ENCODE data around the gene TNS4.

The TNS4 gene

GRCh38 chr17:40457369-40457768 lies 44.1 kb downstream of the TNS4 start:
- DNase-seq (ENCODE audit: low spot score), result no peak

GRCh38 chr17:40456396-40456951 lies 44.9 kb downstream of the TNS4 start:
- no peak for DNase-seq (ENCODE audit: low spot score)

- no peak for DNase-seq (ENCODE audit: low spot score)
Measured at GRCh38 chr17:40454613-40454995, 46.8 kb downstream of the TNS4 start.

- DNase-seq (ENCODE audit: low spot score), result no peak
Measured at GRCh38 chr17:40453881-40454612, 47.4 kb downstream of the TNS4 start.

GRCh38 chr17:40452921-40453378 lies 48.5 kb downstream of the TNS4 start:
- no peak for DNase-seq (ENCODE audit: low spot score)

- no peak for DNase-seq (ENCODE audit: low spot score)
Measured at GRCh38 chr17:40452216-40452787, 49.1 kb downstream of the TNS4 start.

- DNase-seq (ENCODE audit: low spot score), result no peak
Measured at GRCh38 chr17:40451420-40451819, 50.0 kb downstream of the TNS4 start.

GRCh38 chr17:40450175-40450574 lies 51.2 kb downstream of the TNS4 start:
- DNase-seq (ENCODE audit: low spot score), result no peak

GRCh38 chr17:40448639-40449261 lies 52.7 kb downstream of the TNS4 start:
- no peak for DNase-seq (ENCODE audit: low spot score)

GRCh38 chr17:40448213-40448638 lies 53.2 kb downstream of the TNS4 start:
- DNase-seq (ENCODE audit: low spot score), result no peak

GRCh38 chr17:40447806-40448205 lies 53.6 kb downstream of the TNS4 start:
- no peak for DNase-seq (ENCODE audit: low spot score)

- DNase-seq (ENCODE audit: low spot score), result no peak
Measured at GRCh38 chr17:40447148-40447644, 54.2 kb downstream of the TNS4 start.

GRCh38 chr17:40445751-40446468 lies 55.5 kb downstream of the TNS4 start:
- no peak for DNase-seq (ENCODE audit: low spot score)

GRCh38 chr17:40443988-40444899 lies 57.2 kb downstream of the TNS4 start:
- no peak for DNase-seq (ENCODE audit: low spot score)

GRCh38 chr17:40443196-40443987 lies 58.0 kb downstream of the TNS4 start, which contains the start of gene IGFBP4:
Gene IGFBP4, plus strand, starts transcription at chr17:40443450. Its CDS starts 286 bp downstream, at chr17:40443736.
- no peak for DNase-seq (ENCODE audit: low spot score)

- DNase-seq (ENCODE audit: low spot score), result no peak
Measured at GRCh38 chr17:40442392-40443195, 58.8 kb downstream of the TNS4 start.

GRCh38 chr17:40440166-40440565 lies 61.3 kb downstream of the TNS4 start:
- no peak for DNase-seq (ENCODE audit: low spot score)

GRCh38 chr17:40437095-40437732 lies 64.2 kb downstream of the TNS4 start:
- DNase-seq (ENCODE audit: low spot score), result no peak

GRCh38 chr17:40436636-40437035 lies 64.8 kb downstream of the TNS4 start:
- DNase-seq (ENCODE audit: low spot score), result no peak

All from COLO829 (cell line).